HepG2 (cell line): ENCODE results near the gene JSRP1. TPM values are rescaled to one million over a fixed set of nuclear protein-coding genes. Genes with fewer than 3 reads are reported as not detected.
A peak's percentile ranks its signal among the peaks of the same experiment; 100 is the strongest.

Experiments used
- BCL6 ChIP-seq: IDR thresholded peaks from 2 replicates; pipeline ENCODE4 v1.6.1; 2016; ENCODE audit warnings: missing genetic modification reagents, missing compliant biosample characterization
- CENPT ChIP-seq: sonication (generic); formaldehyde crosslinking; IDR thresholded peaks from 2 replicates; pipeline ENCODE4 v1.8.0; 2022; ENCODE audit warnings: low read depth, mild to moderate bottlenecking, moderate library complexity, missing genetic modification reagents
- FOXO1 ChIP-seq: sonication (generic); formaldehyde crosslinking; IDR thresholded peaks from 2 replicates; pipeline ENCODE4 v1.4.0; 2020; ENCODE audit warnings: missing genetic modification reagents
- GPN1 ChIP-seq: sonication (generic); formaldehyde crosslinking; IDR thresholded peaks from 2 replicates; pipeline ENCODE4 v1.5.1; 2020; ENCODE audit warnings: missing genetic modification reagents, borderline replicate concordance
- KLF11 ChIP-seq: IDR thresholded peaks from 2 replicates; pipeline ENCODE4 v1.6.1; 2016; ENCODE audit warnings: missing compliant biosample characterization
- MAFG ChIP-seq: sonication (generic); formaldehyde crosslinking; IDR thresholded peaks from 2 replicates; pipeline ENCODE4 v1.5.1; 2020; ENCODE audit warnings: mild to moderate bottlenecking, missing genetic modification reagents
- NONO ChIP-seq, 2 experiments: fragments of 450-650 bp in 1 of 2; sonication (generic) in 1 of 2; formaldehyde crosslinking in 1 of 2; IDR thresholded peaks in 1 of 2; conservative IDR thresholded peaks in 1 of 2; 2 replicates each; pipeline versions ENCODE4 v1.6.1 to v1.8.0; 2017 to 2022; ENCODE audit warnings: mild to moderate bottlenecking in 1 of 2, missing genetic modification reagents in 1 of 2, moderate library complexity in 1 of 2
- SALL1 ChIP-seq: sonication (generic); formaldehyde crosslinking; IDR thresholded peaks from 2 replicates; pipeline ENCODE4 v1.8.0; 2022; ENCODE audit warnings: mild to moderate bottlenecking, missing genetic modification reagents
- SAP130 ChIP-seq: IDR thresholded peaks from 2 replicates; pipeline ENCODE4 v1.6.1; 2016; ENCODE audit warnings: low read depth
- SATB2 ChIP-seq: sonication (generic); formaldehyde crosslinking; IDR thresholded peaks from 2 replicates; pipeline ENCODE4 v1.5.0; 2020; ENCODE audit warnings: missing genetic modification reagents
- TEAD3 ChIP-seq: optimal IDR thresholded peaks from 2 replicates; pipeline ENCODE3; 2016; ENCODE audit warnings: borderline replicate concordance
- ZNF10 ChIP-seq: sonication (generic); formaldehyde crosslinking; IDR thresholded peaks from 2 replicates; pipeline ENCODE4 v1.4.0; 2020; ENCODE audit warnings: mild to moderate bottlenecking, low read depth, missing genetic modification reagents, borderline replicate concordance
- ZNF274 ChIP-seq: sonication (generic); formaldehyde crosslinking; IDR thresholded peaks from 2 replicates; pipeline ENCODE4 v1.5.1; 2020; ENCODE audit warnings: mild to moderate bottlenecking, missing genetic modification reagents
- ZNF430 ChIP-seq: sonication (generic); formaldehyde crosslinking; IDR thresholded peaks from 2 replicates; pipeline ENCODE4 v1.9.0; 2021; ENCODE audit warnings: mild to moderate bottlenecking, missing genetic modification reagents
- ZNF503 ChIP-seq: sonication (generic); formaldehyde crosslinking; IDR thresholded peaks from 2 replicates; pipeline ENCODE4 v1.4.0; 2020; ENCODE audit warnings: missing genetic modification reagents
- ZNF614 ChIP-seq: IDR thresholded peaks from 2 replicates; pipeline ENCODE4 v1.6.1; 2018; ENCODE audit warnings: missing biosample characterization, missing genetic modification reagents, inconsistent platforms, borderline replicate concordance
- ZNF770 ChIP-seq: sonication (generic); formaldehyde crosslinking; IDR thresholded peaks from 2 replicates; pipeline ENCODE4 v1.5.0; 2020; ENCODE audit warnings: mild to moderate bottlenecking, missing genetic modification reagents
- polyA plus RNA-seq, 8 experiments: library from polyadenylated mRNA; depleted of rRNA in 3 of 8; stranded (reverse) in 7 of 8; unstranded in 1 of 8; fragments of >200 nt; fragmentation: Illumina TruSeq in 4 of 8; extraction: Trizol in 4 of 8; gene quantifications; 2 replicates each; pipeline versions ENCODE4 v1.2.1 to v1.2.3, GENCODE V29; 2011 to 2016; ENCODE audit warnings: low read depth in 4 of 8, missing spikeins in 1 of 8, mixed read lengths in 1 of 8; ENCODE audit not compliant: insufficient read depth in 1 of 8
- total RNA-seq, 5 experiments: library from RNA; depleted of rRNA; stranded (reverse); fragments of >200 nt; fragmentation: Illumina TruSeq; extraction: Trizol; gene quantifications; 2 replicates each; pipeline ENCODE4 v1.2.3, GENCODE V29; 2016; ENCODE audit warnings: low read depth in 1 of 5
- TF ChIP-seq, protein P1 (sequence below): sonication (generic); formaldehyde crosslinking; IDR thresholded peaks from 2 replicates; pipeline ENCODE4 v1.5.0; 2020; ENCODE audit warnings: missing genetic modification reagents, mild to moderate bottlenecking, borderline replicate concordance
- TF ChIP-seq, protein P2 (sequence below): fragments of 450-650 bp; IDR thresholded peaks from 2 replicates; pipeline ENCODE4 v1.6.1; 2017; ENCODE audit warnings: mild to moderate bottlenecking
- TF ChIP-seq, protein P3 (sequence below): sonication (generic); formaldehyde crosslinking; IDR thresholded peaks from 2 replicates; pipeline ENCODE4 v1.5.0; 2020; ENCODE audit warnings: missing genetic modification reagents

Gene JSRP1
- total and polyA plus RNA-seq, 2 of the 13 experiments (the other 11 are each of a cell fraction or from before 2014, with no cell fraction given) = 0.16 to 0.38 TPM

DNA sequence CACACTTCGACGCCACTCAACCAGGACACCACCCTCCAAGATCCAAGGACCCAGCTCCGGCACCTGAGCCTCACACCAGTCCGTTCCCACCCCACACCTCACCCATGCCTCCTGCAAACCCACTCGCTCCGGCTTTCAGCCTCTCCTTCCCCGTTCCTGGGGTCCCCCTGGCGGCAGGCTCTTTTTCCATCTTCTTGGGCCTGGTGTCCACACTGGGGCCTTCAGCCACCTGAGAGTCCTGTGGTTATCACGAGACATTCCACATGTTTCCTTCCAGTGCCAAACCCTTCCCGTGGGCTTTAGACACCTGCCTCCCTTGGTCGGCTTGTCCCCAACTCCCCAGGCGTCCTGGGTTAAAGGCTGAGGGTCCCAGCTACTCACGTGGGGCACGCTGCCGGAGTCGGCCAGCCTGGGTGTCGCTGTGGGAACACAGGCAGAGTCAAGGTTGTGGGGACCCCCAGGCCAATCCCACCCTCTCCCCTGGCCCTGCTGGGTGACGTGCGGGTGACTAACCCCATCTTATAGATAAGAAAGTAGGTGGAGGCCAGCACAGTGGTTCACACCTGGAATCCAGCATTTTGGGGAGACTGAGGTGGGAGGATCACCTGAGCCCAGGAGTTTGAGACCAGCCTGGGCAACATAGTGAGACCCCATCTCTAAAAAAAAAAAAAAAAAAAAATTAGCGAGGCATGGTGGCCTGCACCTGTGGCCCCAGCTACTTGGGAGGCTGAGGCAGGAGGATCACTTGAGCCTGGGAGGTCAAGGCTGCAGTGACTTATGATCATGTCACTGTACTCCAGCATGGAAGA, 1.9 kb downstream of the JSRP1 start (continued):
- TF ChIP-seq ZNF770 (CRISPR knock-in tag) (0 out of 2 replicates have a peak, but pooled peaks have one; percentile 22), SALL1 (0 out of 2 replicates have a peak, but pooled peaks have one; percentile 11), TEAD3 (CRISPR knock-in tag) (peak; percentile 51), ZNF614 (peak; percentile 53; the same call in 1 of the 2 replicates), ZNF430 (no peak), CENPT (CRISPR knock-in tag) (0 out of 2 replicates have a peak, but pooled peaks have one; percentile 59), NONO (IDR thresholded peaks at IDR 0.05) (no peak), NONO (CRISPR knock-in tag; conservative IDR thresholded peaks at IDR 0.05) (no peak), KLF11 (CRISPR knock-in tag) (no peak), MAFG (CRISPR knock-in tag) (no peak), SATB2 (no peak), FOXO1 (CRISPR knock-in tag) (no peak), ZNF503 (CRISPR knock-in tag) (no peak), ZNF10 (no peak), SAP130 (CRISPR knock-in tag) (peak; percentile 40), BCL6 (CRISPR knock-in tag) (no peak), ZNF274 (CRISPR knock-in tag) (no peak), GPN1 (CRISPR knock-in tag) (no peak)
- TF ChIP-seq, protein P1, sequence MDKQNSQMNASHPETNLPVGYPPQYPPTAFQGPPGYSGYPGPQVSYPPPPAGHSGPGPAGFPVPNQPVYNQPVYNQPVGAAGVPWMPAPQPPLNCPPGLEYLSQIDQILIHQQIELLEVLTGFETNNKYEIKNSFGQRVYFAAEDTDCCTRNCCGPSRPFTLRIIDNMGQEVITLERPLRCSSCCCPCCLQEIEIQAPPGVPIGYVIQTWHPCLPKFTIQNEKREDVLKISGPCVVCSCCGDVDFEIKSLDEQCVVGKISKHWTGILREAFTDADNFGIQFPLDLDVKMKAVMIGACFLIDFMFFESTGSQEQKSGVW (CRISPR knock-in tag) = no peak
- TF ChIP-seq, protein P2, sequence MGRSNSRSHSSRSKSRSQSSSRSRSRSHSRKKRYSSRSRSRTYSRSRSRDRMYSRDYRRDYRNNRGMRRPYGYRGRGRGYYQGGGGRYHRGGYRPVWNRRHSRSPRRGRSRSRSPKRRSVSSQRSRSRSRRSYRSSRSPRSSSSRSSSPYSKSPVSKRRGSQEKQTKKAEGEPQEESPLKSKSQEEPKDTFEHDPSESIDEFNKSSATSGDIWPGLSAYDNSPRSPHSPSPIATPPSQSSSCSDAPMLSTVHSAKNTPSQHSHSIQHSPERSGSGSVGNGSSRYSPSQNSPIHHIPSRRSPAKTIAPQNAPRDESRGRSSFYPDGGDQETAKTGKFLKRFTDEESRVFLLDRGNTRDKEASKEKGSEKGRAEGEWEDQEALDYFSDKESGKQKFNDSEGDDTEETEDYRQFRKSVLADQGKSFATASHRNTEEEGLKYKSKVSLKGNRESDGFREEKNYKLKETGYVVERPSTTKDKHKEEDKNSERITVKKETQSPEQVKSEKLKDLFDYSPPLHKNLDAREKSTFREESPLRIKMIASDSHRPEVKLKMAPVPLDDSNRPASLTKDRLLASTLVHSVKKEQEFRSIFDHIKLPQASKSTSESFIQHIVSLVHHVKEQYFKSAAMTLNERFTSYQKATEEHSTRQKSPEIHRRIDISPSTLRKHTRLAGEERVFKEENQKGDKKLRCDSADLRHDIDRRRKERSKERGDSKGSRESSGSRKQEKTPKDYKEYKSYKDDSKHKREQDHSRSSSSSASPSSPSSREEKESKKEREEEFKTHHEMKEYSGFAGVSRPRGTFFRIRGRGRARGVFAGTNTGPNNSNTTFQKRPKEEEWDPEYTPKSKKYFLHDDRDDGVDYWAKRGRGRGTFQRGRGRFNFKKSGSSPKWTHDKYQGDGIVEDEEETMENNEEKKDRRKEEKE = no peak
- TF ChIP-seq, protein P3, sequence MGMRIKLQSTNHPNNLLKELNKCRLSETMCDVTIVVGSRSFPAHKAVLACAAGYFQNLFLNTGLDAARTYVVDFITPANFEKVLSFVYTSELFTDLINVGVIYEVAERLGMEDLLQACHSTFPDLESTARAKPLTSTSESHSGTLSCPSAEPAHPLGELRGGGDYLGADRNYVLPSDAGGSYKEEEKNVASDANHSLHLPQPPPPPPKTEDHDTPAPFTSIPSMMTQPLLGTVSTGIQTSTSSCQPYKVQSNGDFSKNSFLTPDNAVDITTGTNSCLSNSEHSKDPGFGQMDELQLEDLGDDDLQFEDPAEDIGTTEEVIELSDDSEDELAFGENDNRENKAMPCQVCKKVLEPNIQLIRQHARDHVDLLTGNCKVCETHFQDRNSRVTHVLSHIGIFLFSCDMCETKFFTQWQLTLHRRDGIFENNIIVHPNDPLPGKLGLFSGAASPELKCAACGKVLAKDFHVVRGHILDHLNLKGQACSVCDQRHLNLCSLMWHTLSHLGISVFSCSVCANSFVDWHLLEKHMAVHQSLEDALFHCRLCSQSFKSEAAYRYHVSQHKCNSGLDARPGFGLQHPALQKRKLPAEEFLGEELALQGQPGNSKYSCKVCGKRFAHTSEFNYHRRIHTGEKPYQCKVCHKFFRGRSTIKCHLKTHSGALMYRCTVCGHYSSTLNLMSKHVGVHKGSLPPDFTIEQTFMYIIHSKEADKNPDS (CRISPR knock-in tag) = no peak
